Ovary (tissue), 9 donors: ENCODE data around the gene TMTC1. TPM values are rescaled to one million over a fixed set of nuclear protein-coding genes. Genes with fewer than 3 reads are reported as not detected.

Source experiments
- DNase-seq, 5 donors: peaks; one replicate each; pipeline ENCODE4 v3.0.0-alpha.2; 2019 to 2020
- H3K27ac ChIP-seq, 2 donors: fragments of 200-600 bp; one replicate each; pipeline versions ENCODE4 v1.5.1 to v1.8.0; 2019 to 2022
- H3K27me3 ChIP-seq: fragments of 200-600 bp; one replicate; pipeline ENCODE4 v1.8.0; 2022
- H3K36me3 ChIP-seq: fragments of 200-600 bp; sonication (generic); one replicate; pipeline ENCODE4 v1.5.1; 2019
- H3K4me1 ChIP-seq: one replicate; pipeline ENCODE4 v1.8.1; 2013; ENCODE audit warnings: mild to moderate bottlenecking, moderate library complexity; ENCODE audit not compliant: insufficient read depth
- H3K4me3 ChIP-seq: fragments of 200-600 bp; sonication (generic); one replicate; pipeline ENCODE4 v1.5.1; 2017
- H3K9me3 ChIP-seq, 2 donors: fragments of 200-600 bp in 1 of 2; sonication (generic) in 1 of 2; one replicate each; pipeline versions ENCODE4 v1.5.1 to v1.8.1; 2013 to 2019; ENCODE audit warnings: mild to moderate bottlenecking in 1 of 2, moderate library complexity in 1 of 2
- CTCF ChIP-seq, 3 donors: fragments of 450-650 bp in 2 of 3; fragments of 200-600 bp in 1 of 3; IDR thresholded peaks; one replicate each; pipeline versions ENCODE4 v1.5.1 to v1.8.0; 2016 to 2022; ENCODE audit warnings: antibody characterized with exemption in 3 of 3, mild to moderate bottlenecking in 1 of 3
- EP300 ChIP-seq: sonication (generic); formaldehyde crosslinking; IDR thresholded peaks from one replicate; pipeline ENCODE4 v1.6.1; 2017; ENCODE audit warnings: antibody characterized with exemption
- POLR2A ChIP-seq: fragments of 450-650 bp; IDR thresholded peaks from one replicate; pipeline ENCODE4 v1.6.1; 2017; ENCODE audit warnings: antibody characterized with exemption, mild to moderate bottlenecking, moderate library complexity
- WGBS, 3 donors: extraction: QIAGEN DNeasy Blood & Tissue Kit in 1 of 3; methylation state at CpG; one replicate each; pipeline versions ENCODE4 v1.1.5 to v1.1.7; 2013 to 2017; 5-methylcytosine and 5-hydroxymethylcytosine counted together
- intact Hi-C, 4 donors: fragments of 100-400 bp; cut with DNase I; formaldehyde crosslinking; loops; one replicate each; pipeline versions ENCODE4 v1.11.0 to v1.15.1; 2022 to 2023
- polyA plus RNA-seq, 2 donors: library from polyadenylated mRNA; stranded (reverse); fragments of 200-250 nt in 1 of 2; fragments of 350-450 nt in 1 of 2; fragmentation: Illumina TruSeq in 1 of 2; extraction: RNeasy Lipid Tissue Mini Kit (QIAGEN cat#74804) in 1 of 2; gene quantifications; one replicate each; pipeline ENCODE4 v1.2.3, GENCODE V29; 2013 to 2014
- total RNA-seq, 7 donors: library from RNA; depleted of rRNA in 2 of 7; stranded (reverse); fragments of >200 nt in 2 of 7; fragmentation: NEBNext Ultra II Directional in 3 of 7; extraction: Animal tissue kit (Norgen Biotek cat#: 25700) in 3 of 7; gene quantifications; one replicate each; pipeline versions ENCODE4 v1.1.0 to v1.2.4, GENCODE V29; 2016 to 2023
- donor health status: DM: no; HTN: no; CAD: no; lungs with moderate emphysema.
- donor health status: DM: no; HTN: no; CAD: no.
- donor health status: Bipolar disorder and iron deficiency.
- donor health status: DM: yes; HTN: yes; CAD: no.
- donor health status: DM: no; HTN: no; CAD: no.
- donor health status: DM: yes; HTN: yes; CAD: no.

The TMTC1 gene
- total and polyA plus RNA-seq, 9 donors = 8.1 to 46.3 (median 21.3) TPM

- intact Hi-C loops = no loop called here
- Histone ChIP-seq H3K4me1 (no peaks in the 10 kb centered on the region), H3K27ac (no peak overlapping the region), H3K27me3 (no peaks in the 10 kb centered on the region), H3K4me3 (no peak overlapping the region), H3K9me3 (no peaks in the 10 kb centered on the region), H3K36me3 (no peaks in the 10 kb centered on the region)
- no peak for DNase-seq
- TF ChIP-seq EP300 (no peak), POLR2A (no peak), CTCF (IDR thresholded peaks at IDR 0.05) (no peak)
- 80 to 87% (median 83%) methylated on average over 1 of the region's 1 CpG for WGBS, 3 donors
Observed at GRCh38 chr12:29617407-29617803, 166.3 kb downstream of the TMTC1 start.

DNA sequence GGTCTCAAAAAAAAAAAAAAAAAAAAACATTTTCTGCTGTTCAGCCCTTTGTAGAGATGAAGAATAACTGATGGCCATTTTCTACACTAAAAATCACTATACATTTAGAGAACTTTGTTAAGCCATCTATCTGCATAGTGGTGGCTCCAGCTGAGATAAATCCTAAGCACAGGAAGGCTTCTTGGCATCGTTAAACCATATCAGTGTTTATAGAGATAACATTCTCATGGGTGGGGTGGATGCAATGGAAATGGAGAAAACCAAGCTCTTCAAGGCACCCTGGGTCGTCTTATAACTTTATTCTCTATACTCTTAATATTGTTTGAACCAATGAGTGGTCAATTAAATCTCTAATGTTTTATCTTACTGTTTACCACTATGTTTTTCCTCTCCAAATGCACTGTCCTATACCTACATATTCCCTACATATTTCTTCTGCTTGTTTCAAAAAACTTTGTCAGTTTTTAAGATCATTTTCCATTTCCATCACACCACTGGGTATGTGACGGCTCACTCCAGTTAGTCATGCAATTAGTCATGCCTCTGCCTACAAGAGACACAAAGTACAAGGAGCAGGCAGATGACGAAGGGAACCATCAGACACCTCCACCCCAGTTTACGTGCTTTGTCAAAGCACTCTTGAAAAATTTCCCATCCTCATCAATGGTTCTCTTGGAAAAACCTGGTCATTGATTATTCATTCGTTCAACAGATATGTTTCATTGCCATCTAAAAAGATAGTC, 166.9 kb downstream of the TMTC1 start:
- WGBS, 3 donors = 72 to 82% (median 77%) methylated on average over 6 of the region's 6 CpGs
- TF ChIP-seq EP300 (no peak), CTCF (IDR thresholded peaks at IDR 0.05) (no peak), POLR2A (no peak)
- Histone ChIP-seq H3K4me3 (no peak overlapping the region), H3K9me3 (no peaks in the 10 kb centered on the region), H3K27ac (no peak overlapping the region), H3K27me3 (no peaks in the 10 kb centered on the region), H3K4me1 (no peaks in the 10 kb centered on the region), H3K36me3 (no peaks in the 10 kb centered on the region)
- no peak for DNase-seq
- intact Hi-C loops = no loop called here

GRCh38 chr12:29614694-29615325, 168.9 kb downstream of the TMTC1 start:
- H3K9me3 ChIP-seq = no peaks in the 10 kb centered on the region
- no peaks in the 10 kb centered on the region for H3K36me3 ChIP-seq
- H3K27me3 ChIP-seq = no peaks in the 10 kb centered on the region
- TF ChIP-seq POLR2A = no peak
- TF ChIP-seq CTCF (IDR thresholded peaks at IDR 0.05) = no peak
- no peak for TF ChIP-seq EP300
- DNase-seq = no peak
- no peak overlapping the region for H3K4me3 ChIP-seq
- H3K4me1 ChIP-seq = no peaks in the 10 kb centered on the region
- intact Hi-C loops = no loop called here
- WGBS, 3 donors = 67 to 95% (median 94%) methylated on average over 2 of the region's 2 CpGs
- no peak overlapping the region for H3K27ac ChIP-seq

DNA sequence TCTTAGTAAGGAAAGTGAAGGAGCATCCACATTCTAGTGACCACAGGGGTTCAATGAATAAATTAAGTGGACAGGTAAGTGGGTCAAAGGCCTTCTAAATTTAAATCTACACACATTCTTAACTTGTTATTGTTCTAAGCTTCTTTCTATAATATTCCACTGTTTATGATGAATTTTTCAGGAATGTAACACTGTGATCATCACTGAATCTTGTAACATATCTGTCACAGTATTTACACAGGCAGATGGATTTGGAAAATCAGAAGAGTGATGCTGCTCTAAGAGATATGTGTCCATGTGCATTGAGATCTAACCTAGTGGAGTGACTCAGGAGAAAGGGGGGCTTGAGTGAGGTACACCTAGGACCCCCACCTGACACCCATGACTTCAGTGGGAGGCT, 170.8 kb downstream of the TMTC1 start:
- H3K27me3 ChIP-seq = no peaks in the 10 kb centered on the region
- no peaks in the 10 kb centered on the region for H3K4me1 ChIP-seq
- no peak for TF ChIP-seq POLR2A
- no peak for TF ChIP-seq EP300
- TF ChIP-seq CTCF (IDR thresholded peaks at IDR 0.05) = no peak
- no peak overlapping the region for H3K27ac ChIP-seq
- H3K4me3 ChIP-seq = no peak overlapping the region
- intact Hi-C loops = no loop called here
- no peak for DNase-seq
- H3K9me3 ChIP-seq = no peaks in the 10 kb centered on the region
- no peaks in the 10 kb centered on the region for H3K36me3 ChIP-seq
